Endothelial cell of umbilical vein (primary cell): ENCODE data around the gene KCNJ12. TPM values are rescaled to one million over a fixed set of nuclear protein-coding genes. Genes with fewer than 3 reads are reported as not detected.

Experiments used
- BruUV-seq: library from RNA; stranded (reverse); fragments of 400-500 nt; replicated peaks from 2 replicates; lab custom pipeline; 2021; lab: Mats Ljungman, UMichigan
- CTCF ChIA-PET: fragments of 300-600, 350-600 bp; sonication (Branson Sonifier 250); formaldehyde crosslinking; loops from one replicate; lab custom pipeline; 2021; ENCODE audit warnings: antibody characterized with exemption, inconsistent platforms; lab: Charles Lee
- POLR2A ChIA-PET: fragments of 300-600, 350-600 bp; sonication (Branson Sonifier 250); formaldehyde crosslinking; loops from one replicate; lab custom pipeline; 2021; ENCODE audit warnings: antibody characterized with exemption, inconsistent platforms; lab: Charles Lee
- DNase-seq: peaks from one replicate; pipeline ENCODE4 v3.0.0-alpha.2; 2011; ENCODE audit warnings: low read depth, low spot score
- FAIRE-seq: peaks from 2 replicates; lab custom pipeline; 2011; peaks lifted over from hg19 to GRCh38; lab: Jason Lieb, UNC
- H2AFZ ChIP-seq: 2 replicates; pipeline ENCODE4 v1.6.0; 2012; ENCODE audit warnings: low read depth, low read length, control low read depth, inconsistent platforms
- H3K27ac ChIP-seq: 2 replicates; pipeline ENCODE4 v1.5.1; 2011; ENCODE audit warnings: low read depth, mild to moderate bottlenecking, control low read depth, low read length, moderate library complexity; ENCODE audit not compliant: insufficient read depth
- H3K27me3 ChIP-seq, 2 experiments: 2 replicates each; pipeline versions ENCODE4 v1.6.0 to v1.6.1; 2011; ENCODE audit warnings: low read length in 2 of 2, mixed read lengths in 1 of 2; ENCODE audit not compliant: control insufficient read depth in 2 of 2, insufficient read depth in 2 of 2
- H3K36me3 ChIP-seq, 2 experiments: 2 replicates in 1 of 2; 3 replicates in 1 of 2; pipeline ENCODE4 v1.5.1; 2011; ENCODE audit warnings: low read length in 2 of 2, mild to moderate bottlenecking in 1 of 2, moderate library complexity in 1 of 2; ENCODE audit not compliant: control insufficient read depth in 2 of 2, insufficient read depth in 2 of 2; ENCODE audit errors: extremely low read depth in 1 of 2
- H3K4me1 ChIP-seq: 3 replicates; pipeline ENCODE4 v1.5.1; 2011; ENCODE audit warnings: mild to moderate bottlenecking, low read length; ENCODE audit not compliant: control insufficient read depth, insufficient read depth; ENCODE audit errors: extremely low read depth
- H3K4me2 ChIP-seq: 2 replicates; pipeline ENCODE4 v1.6.1; 2011; ENCODE audit warnings: low read length, control low read depth, mixed read lengths; ENCODE audit not compliant: insufficient read depth
- H3K4me3 ChIP-seq, 3 experiments: fragments of 200-600 bp in 1 of 3; sonication (generic), shearing (Covaris generic) in 1 of 3; replicated peaks in 1 of 3; 2 replicates each; pipeline ENCODE4 v1.5.1; 2011 to 2016; ENCODE audit warnings: control low read depth in 3 of 3, low read length in 3 of 3, mild to moderate bottlenecking in 2 of 3, inconsistent platforms in 1 of 3, low read depth in 1 of 3, moderate library complexity in 1 of 3; ENCODE audit not compliant: insufficient read depth in 1 of 3
- H3K79me2 ChIP-seq: 2 replicates; pipeline ENCODE4 v1.6.0; 2012; ENCODE audit warnings: low read length, inconsistent platforms; ENCODE audit not compliant: control insufficient read depth, insufficient read depth
- H3K9ac ChIP-seq: replicated peaks from 2 replicates; pipeline ENCODE3; 2011; ENCODE audit warnings: low read length, control low read depth; ENCODE audit not compliant: insufficient read depth; ENCODE audit errors: extremely low read depth
- H3K9me1 ChIP-seq: replicated peaks from 3 replicates; pipeline ENCODE4 v1.6.0; 2011; ENCODE audit warnings: mild to moderate bottlenecking, low read length; ENCODE audit not compliant: control insufficient read depth, insufficient read depth; ENCODE audit errors: extremely low read depth
- H3K9me3 ChIP-seq: replicated peaks from 2 replicates; pipeline ENCODE4 v1.5.1; 2012; ENCODE audit warnings: low read length, inconsistent platforms; ENCODE audit not compliant: control insufficient read depth, insufficient read depth
- H4K20me1 ChIP-seq: replicated peaks from 2 replicates; pipeline ENCODE3; 2011; ENCODE audit warnings: mild to moderate bottlenecking, low read length; ENCODE audit not compliant: control insufficient read depth, insufficient read depth; ENCODE audit errors: extremely low read depth
- EZH2 ChIP-seq: IDR thresholded peaks from 2 replicates; pipeline ENCODE4 v1.6.1; 2012; ENCODE audit warnings: borderline replicate concordance, low read depth, mild to moderate bottlenecking, moderate library complexity, low read length, inconsistent platforms; ENCODE audit not compliant: severe bottlenecking
- FOS ChIP-seq: IDR thresholded peaks from 2 replicates; pipeline ENCODE4 v1.6.1; 2011; ENCODE audit warnings: mild to moderate bottlenecking, low read length, moderate library complexity, borderline replicate concordance; ENCODE audit not compliant: insufficient read depth
- MYC ChIP-seq: IDR thresholded peaks from one replicate; pipeline ENCODE4 v1.6.1; 2011; ENCODE audit warnings: mild to moderate bottlenecking, low read depth, low read length
- POLR2A ChIP-seq: IDR thresholded peaks from 2 replicates; pipeline ENCODE4 v1.6.1; 2012; ENCODE audit warnings: low read depth, mild to moderate bottlenecking, control low read depth, low read length
- POLR2AphosphoS5 ChIP-seq: IDR thresholded peaks from 2 replicates; pipeline ENCODE4 v1.6.1; 2012; ENCODE audit warnings: low read depth, mild to moderate bottlenecking, control low read depth, low read length, moderate library complexity; ENCODE audit not compliant: insufficient read depth
- dilution Hi-C: fragments of 300-500 bp; cut with MboI; formaldehyde crosslinking; loops from one replicate; pipeline ENCODE4 v1.15.0; 2019; ENCODE audit warnings: low sequenced_read_pairs; ENCODE audit not compliant: extremely low pct_ligation_motif_present
- intact Hi-C: fragments of 100-400 bp; cut with micrococcal nuclease; formaldehyde crosslinking; loops from one replicate; pipeline ENCODE4 v1.10.0; 2022
- polyA plus RNA-seq, 4 experiments: library from polyadenylated mRNA; depleted of rRNA in 3 of 4; stranded (reverse) in 3 of 4; unstranded in 1 of 4; fragments of >200 nt; gene quantifications; 2 replicates each; pipeline versions ENCODE4 v1.2.1 to v1.2.3, GENCODE V29; 2011 to 2012; ENCODE audit warnings: missing spikeins in 1 of 4
- total RNA-seq: library from RNA; stranded (reverse); gene quantifications from 2 replicates; pipeline ENCODE4 v1.2.3, GENCODE V29; 2021
- TF ChIP-seq, protein P1 (sequence below), 2 donors: IDR thresholded peaks; 1 replicate in 1 of 2; 2 replicates in 1 of 2; pipeline ENCODE4 v1.5.1; 2011; ENCODE audit warnings: low read length in 2 of 2, mild to moderate bottlenecking in 2 of 2, moderate library complexity in 2 of 2, control low read depth in 1 of 2, inconsistent platforms in 1 of 2, low read depth in 1 of 2; ENCODE audit not compliant: insufficient read depth in 1 of 2; ENCODE audit errors: extremely low read depth in 1 of 2
- TF ChIP-seq, protein P2 (sequence below): IDR thresholded peaks from 2 replicates; pipeline ENCODE4 v1.6.1; 2011; ENCODE audit not compliant: insufficient read depth, insufficient read length

The KCNJ12 gene
- total and polyA plus RNA-seq, 2 donors (not counting 3 experiments of a cell fraction or from before 2014, with no cell fraction given): 0.19 to 0.44 TPM

DNA sequence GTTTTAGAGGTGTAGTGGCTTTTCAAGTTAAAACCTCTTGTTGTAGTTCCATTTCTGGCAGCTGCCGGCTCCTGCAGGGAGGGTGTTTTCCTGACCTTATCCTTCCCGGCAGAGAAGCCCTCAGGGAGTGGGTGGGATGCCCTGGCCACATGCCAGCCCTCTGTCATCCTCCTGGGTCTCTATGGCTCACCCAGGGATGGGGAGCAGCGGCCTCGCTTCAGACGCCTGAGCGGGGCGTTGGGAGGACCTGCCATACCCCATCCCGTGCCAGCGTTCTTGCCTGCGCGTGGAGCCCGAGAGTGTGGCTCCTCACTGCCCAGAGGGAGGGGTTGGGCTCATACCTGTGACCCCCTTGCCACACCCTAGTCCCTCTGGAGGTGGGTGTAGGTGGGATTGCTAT is 11.9 kb downstream of the KCNJ12 start:
- Histone ChIP-seq H3K79me2 (no peaks in the 10 kb centered on the region), H3K9me3 (no peaks in the 10 kb centered on the region), H3K36me3 (no peaks in the 10 kb centered on the region), H3K4me3 (no peak overlapping the region), H2AFZ (no peak overlapping the region), H3K9me1 (no peaks in the 10 kb centered on the region), H3K4me2 (no peak overlapping the region), H3K4me1 (no peaks in the 10 kb centered on the region), H3K27me3 (no peaks in the 10 kb centered on the region), H3K9ac (no peak overlapping the region), H4K20me1 (no peaks in the 10 kb centered on the region), H3K27ac (no peak overlapping the region)
- FAIRE-seq (no peak), DNase-seq (no peak)
- TF ChIP-seq FOS: no peak
- no peak for TF ChIP-seq POLR2A
- TF ChIP-seq, protein P1, sequence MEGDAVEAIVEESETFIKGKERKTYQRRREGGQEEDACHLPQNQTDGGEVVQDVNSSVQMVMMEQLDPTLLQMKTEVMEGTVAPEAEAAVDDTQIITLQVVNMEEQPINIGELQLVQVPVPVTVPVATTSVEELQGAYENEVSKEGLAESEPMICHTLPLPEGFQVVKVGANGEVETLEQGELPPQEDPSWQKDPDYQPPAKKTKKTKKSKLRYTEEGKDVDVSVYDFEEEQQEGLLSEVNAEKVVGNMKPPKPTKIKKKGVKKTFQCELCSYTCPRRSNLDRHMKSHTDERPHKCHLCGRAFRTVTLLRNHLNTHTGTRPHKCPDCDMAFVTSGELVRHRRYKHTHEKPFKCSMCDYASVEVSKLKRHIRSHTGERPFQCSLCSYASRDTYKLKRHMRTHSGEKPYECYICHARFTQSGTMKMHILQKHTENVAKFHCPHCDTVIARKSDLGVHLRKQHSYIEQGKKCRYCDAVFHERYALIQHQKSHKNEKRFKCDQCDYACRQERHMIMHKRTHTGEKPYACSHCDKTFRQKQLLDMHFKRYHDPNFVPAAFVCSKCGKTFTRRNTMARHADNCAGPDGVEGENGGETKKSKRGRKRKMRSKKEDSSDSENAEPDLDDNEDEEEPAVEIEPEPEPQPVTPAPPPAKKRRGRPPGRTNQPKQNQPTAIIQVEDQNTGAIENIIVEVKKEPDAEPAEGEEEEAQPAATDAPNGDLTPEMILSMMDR (IDR thresholded peaks at IDR 0.05; ENCODE audit: extremely low read depth in 1 of 2, insufficient read depth in 1 of 2, low read depth in 1 of 2, low read length in 2 of 2): no peak
- TF ChIP-seq, protein P2, sequence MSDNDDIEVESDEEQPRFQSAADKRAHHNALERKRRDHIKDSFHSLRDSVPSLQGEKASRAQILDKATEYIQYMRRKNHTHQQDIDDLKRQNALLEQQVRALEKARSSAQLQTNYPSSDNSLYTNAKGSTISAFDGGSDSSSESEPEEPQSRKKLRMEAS: no peak
- TF ChIP-seq MYC: no peak
- TF ChIP-seq POLR2AphosphoS5: no peak
- POLR2A ChIA-PET: no interaction called here
- intact Hi-C loops: no loop called here
- dilution Hi-C loops: no loop called here
- no TSS peak for BruUV-seq
- CTCF ChIA-PET: no interaction called here

DNA sequence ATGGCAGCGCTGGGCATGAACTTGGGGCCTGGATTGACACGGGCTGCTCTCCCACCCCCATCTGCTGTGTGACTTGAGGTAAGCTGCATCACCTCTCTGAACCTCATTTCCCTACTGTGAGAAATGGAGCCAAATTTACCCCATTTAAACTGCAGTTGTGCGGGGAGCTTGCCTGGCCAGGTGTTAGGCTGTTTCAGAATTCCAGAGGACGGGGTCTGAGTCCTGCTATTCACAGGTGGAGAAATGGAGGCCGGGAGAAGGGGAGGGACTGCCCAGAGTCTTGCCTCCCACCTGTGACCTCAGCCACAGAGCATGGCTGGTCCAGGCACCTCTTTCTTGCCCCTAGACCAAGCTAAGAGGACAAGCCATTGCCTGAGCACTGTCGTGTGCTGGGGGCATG is 12.8 kb downstream of the KCNJ12 start:
- Histone ChIP-seq H3K9me3 (no peaks in the 10 kb centered on the region), H2AFZ (no peak overlapping the region), H3K4me1 (no peaks in the 10 kb centered on the region), H3K4me3 (no peak overlapping the region), H3K9ac (no peak overlapping the region), H3K27me3 (no peaks in the 10 kb centered on the region), H3K9me1 (no peaks in the 10 kb centered on the region), H4K20me1 (no peaks in the 10 kb centered on the region), H3K79me2 (no peaks in the 10 kb centered on the region), H3K36me3 (no peaks in the 10 kb centered on the region), H3K4me2 (no peak overlapping the region), H3K27ac (no peak overlapping the region)
- intact Hi-C loops: no loop called here
- TF ChIP-seq EZH2: no peak
- TF ChIP-seq, protein P2: no peak
- no peak for TF ChIP-seq FOS
- TF ChIP-seq, protein P1 (IDR thresholded peaks at IDR 0.05; ENCODE audit: extremely low read depth in 1 of 2, insufficient read depth in 1 of 2, low read depth in 1 of 2, low read length in 2 of 2): no peak
- no peak for TF ChIP-seq MYC
- TF ChIP-seq POLR2AphosphoS5: no peak
- BruUV-seq: no TSS peak
- POLR2A ChIA-PET: no interaction called here
- no peak for DNase-seq
- CTCF ChIA-PET: no interaction called here
- no peak for FAIRE-seq
- dilution Hi-C loops: no loop called here
